SK-N-SH treated with all-trans-retinoic acid at 6 μM for 48 hours (cell line): ENCODE measurements around the gene RESF1.

ENCODE experiments used
- ATAC-seq: fragments of 200-7000 bp; cut with Tn5 transposase; 3 replicates; pipeline ENCODE4 v1.9.1; 2020; ENCODE audit warnings: mild to moderate bottlenecking, moderate library complexity
- ARNTL ChIP-seq: fragments of 450-650 bp; formaldehyde crosslinking; IDR thresholded peaks from 2 replicates; pipeline ENCODE4 v1.5.0; 2020; ENCODE audit warnings: low read depth, mild to moderate bottlenecking, moderate library complexity, borderline replicate concordance
- BACH2 ChIP-seq: fragments of 250-450 bp; sonication (Bioruptor Pico); IDR thresholded peaks from 2 replicates; pipeline ENCODE4 v1.9.0; 2021; ENCODE audit warnings: mild to moderate bottlenecking, borderline replicate concordance
- CREB5 ChIP-seq: fragments of 250-450 bp; sonication (Bioruptor Pico); IDR thresholded peaks from 2 replicates; pipeline ENCODE4 v1.5.1; 2020; ENCODE audit warnings: low read depth, mild to moderate bottlenecking, moderate library complexity
- CSDC2 ChIP-seq: fragments of 250-450 bp; sonication (Bioruptor Pico); IDR thresholded peaks from 2 replicates; pipeline ENCODE4 v1.5.0; 2020; ENCODE audit warnings: mild to moderate bottlenecking, moderate library complexity
- CSRNP3 ChIP-seq: fragments of 250-450 bp; sonication (Bioruptor Pico); IDR thresholded peaks from 2 replicates; pipeline ENCODE4 v1.5.1; 2021; ENCODE audit warnings: mild to moderate bottlenecking, moderate library complexity
- ESRRG ChIP-seq: fragments of 250-450 bp; sonication (Bioruptor Pico); IDR thresholded peaks from 2 replicates; pipeline ENCODE4 v1.6.1; 2021; ENCODE audit warnings: mild to moderate bottlenecking
- OSR1 ChIP-seq: fragments of 250-450 bp; sonication (Bioruptor Pico); IDR thresholded peaks from 2 replicates; pipeline ENCODE4 v1.8.0; 2022; ENCODE audit warnings: moderate library complexity, mild to moderate bottlenecking, inconsistent platforms
- PATZ1 ChIP-seq: fragments of 250-450 bp; sonication (Bioruptor Pico); IDR thresholded peaks from 2 replicates; pipeline ENCODE4 v1.8.0; 2020; ENCODE audit warnings: mild to moderate bottlenecking, moderate library complexity, borderline replicate concordance
- POU6F1 ChIP-seq: fragments of 250-450 bp; sonication (Bioruptor Pico); IDR thresholded peaks from 2 replicates; pipeline ENCODE4 v1.8.0; 2021; ENCODE audit warnings: low read depth, mild to moderate bottlenecking, moderate library complexity, borderline replicate concordance
- PPARA ChIP-seq: fragments of 250-450 bp; sonication (Bioruptor Pico); IDR thresholded peaks from 2 replicates; pipeline ENCODE4 v1.5.0; 2020; ENCODE audit warnings: mild to moderate bottlenecking, borderline replicate concordance
- RARB ChIP-seq: fragments of 250-450 bp; sonication (Bioruptor Pico); IDR thresholded peaks from 2 replicates; pipeline ENCODE4 v1.8.0; 2021; ENCODE audit warnings: mild to moderate bottlenecking, moderate library complexity
- SNAI2 ChIP-seq: fragments of 250-450 bp; sonication (Bioruptor Pico); IDR thresholded peaks from 2 replicates; pipeline ENCODE4 v1.5.0; 2020; ENCODE audit warnings: mild to moderate bottlenecking, moderate library complexity
- TCF4 ChIP-seq: fragments of 250-450 bp; sonication (Bioruptor Pico); IDR thresholded peaks from 2 replicates; pipeline ENCODE4 v1.8.0; 2021; ENCODE audit warnings: mild to moderate bottlenecking, moderate library complexity, borderline replicate concordance
- TOX ChIP-seq: fragments of 250-450 bp; sonication (Bioruptor Pico); IDR thresholded peaks from 2 replicates; pipeline ENCODE4 v1.8.0; 2021; ENCODE audit warnings: mild to moderate bottlenecking, moderate library complexity, borderline replicate concordance
- ZC3H10 ChIP-seq: fragments of 250-450 bp; sonication (Bioruptor Pico); IDR thresholded peaks from 2 replicates; pipeline ENCODE4 v1.5.1; 2021; ENCODE audit warnings: mild to moderate bottlenecking, moderate library complexity
- ZFP3 ChIP-seq: fragments of 250-450 bp; sonication (Bioruptor Pico); IDR thresholded peaks from 2 replicates; pipeline ENCODE4 v1.5.0; 2020; ENCODE audit warnings: mild to moderate bottlenecking, moderate library complexity
- ZFP30 ChIP-seq: fragments of 450-650 bp; formaldehyde crosslinking; IDR thresholded peaks from 2 replicates; pipeline ENCODE4 v1.5.0; 2022; ENCODE audit warnings: mild to moderate bottlenecking, moderate library complexity
- ZNF70 ChIP-seq: fragments of 450-650 bp; formaldehyde crosslinking; IDR thresholded peaks from 2 replicates; pipeline ENCODE4 v1.5.0; 2020; ENCODE audit warnings: mild to moderate bottlenecking, moderate library complexity
- ZNF8 ChIP-seq: fragments of 450-650 bp; formaldehyde crosslinking; IDR thresholded peaks from 2 replicates; pipeline ENCODE4 v1.5.0; 2020; ENCODE audit warnings: mild to moderate bottlenecking, moderate library complexity

RESF1 gene

GRCh38 chr12:31928246-31929026, 30.8 kb upstream of the RESF1 start:
- TF ChIP-seq POU6F1 (CRISPR knock-in tag) (no peak), BACH2 (no peak), ZC3H10 (no peak), PPARA (CRISPR knock-in tag) (no peak), CSRNP3 (CRISPR knock-in tag) (no peak), ZNF8 (CRISPR knock-in tag) (no peak), CREB5 (CRISPR knock-in tag) (no peak), TOX (CRISPR knock-in tag) (no peak), SNAI2 (CRISPR knock-in tag) (no peak), ESRRG (no peak), ZFP3 (CRISPR knock-in tag) (no peak)
- ATAC-seq = no peak

- TF ChIP-seq ZNF70 (CRISPR knock-in tag) (no peak), ZFP30 (CRISPR knock-in tag) (no peak), ARNTL (CRISPR knock-in tag) (no peak), ZC3H10 (no peak), ZNF8 (CRISPR knock-in tag) (no peak), OSR1 (no peak), ESRRG (no peak), PPARA (CRISPR knock-in tag) (no peak), TOX (CRISPR knock-in tag) (no peak), CSRNP3 (CRISPR knock-in tag) (no peak), CREB5 (CRISPR knock-in tag) (no peak), BACH2 (no peak), PATZ1 (CRISPR knock-in tag) (no peak), POU6F1 (CRISPR knock-in tag) (no peak), ZFP3 (CRISPR knock-in tag) (no peak), TCF4 (CRISPR knock-in tag) (no peak), CSDC2 (CRISPR knock-in tag) (no peak), SNAI2 (CRISPR knock-in tag) (no peak), RARB (CRISPR knock-in tag) (no peak)
- no peak for ATAC-seq
Measured at GRCh38 chr12:31929027-31929526, 30.1 kb upstream of the RESF1 start.
